ENCODE measurements around the gene PTPN7.

DNA sequence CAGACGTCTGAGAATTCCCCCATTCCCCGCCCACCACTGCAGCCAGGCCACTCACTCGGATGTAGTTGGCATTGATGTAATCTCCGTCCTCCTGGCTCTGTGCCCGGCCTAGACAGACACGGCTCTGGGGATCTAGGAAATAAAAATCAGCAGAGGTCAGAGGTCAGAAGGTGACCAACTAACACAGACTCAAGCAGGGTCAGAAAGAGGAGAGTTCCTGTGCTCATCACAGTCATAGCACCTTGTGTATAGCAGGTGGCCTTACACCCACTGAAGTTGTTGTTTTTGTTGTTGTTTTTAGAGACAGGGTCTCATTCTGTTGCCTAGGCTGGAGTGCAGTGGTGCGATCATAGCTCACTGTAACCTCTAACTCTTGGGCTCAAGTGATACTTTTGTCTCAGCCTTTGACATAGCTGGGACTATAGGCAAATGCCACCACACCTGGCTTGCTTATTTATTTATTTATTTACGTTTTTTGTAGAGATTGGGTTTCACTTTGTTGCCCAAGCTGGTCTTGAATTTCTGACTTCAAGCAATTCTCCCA is 4.9 kb downstream of the PTPN7 start:
- TF ChIP-seq RFX5 (IDR thresholded peaks at IDR 0.05; ENCODE audit: low read depth, low read length) = no peak
- TF ChIP-seq HDAC2 (IDR thresholded peaks at IDR 0.05) = no peak
- no peak for TF ChIP-seq TCF12 (IDR thresholded peaks at IDR 0.05; ENCODE audit: low read depth, low read length)
- TF ChIP-seq, protein P1, sequence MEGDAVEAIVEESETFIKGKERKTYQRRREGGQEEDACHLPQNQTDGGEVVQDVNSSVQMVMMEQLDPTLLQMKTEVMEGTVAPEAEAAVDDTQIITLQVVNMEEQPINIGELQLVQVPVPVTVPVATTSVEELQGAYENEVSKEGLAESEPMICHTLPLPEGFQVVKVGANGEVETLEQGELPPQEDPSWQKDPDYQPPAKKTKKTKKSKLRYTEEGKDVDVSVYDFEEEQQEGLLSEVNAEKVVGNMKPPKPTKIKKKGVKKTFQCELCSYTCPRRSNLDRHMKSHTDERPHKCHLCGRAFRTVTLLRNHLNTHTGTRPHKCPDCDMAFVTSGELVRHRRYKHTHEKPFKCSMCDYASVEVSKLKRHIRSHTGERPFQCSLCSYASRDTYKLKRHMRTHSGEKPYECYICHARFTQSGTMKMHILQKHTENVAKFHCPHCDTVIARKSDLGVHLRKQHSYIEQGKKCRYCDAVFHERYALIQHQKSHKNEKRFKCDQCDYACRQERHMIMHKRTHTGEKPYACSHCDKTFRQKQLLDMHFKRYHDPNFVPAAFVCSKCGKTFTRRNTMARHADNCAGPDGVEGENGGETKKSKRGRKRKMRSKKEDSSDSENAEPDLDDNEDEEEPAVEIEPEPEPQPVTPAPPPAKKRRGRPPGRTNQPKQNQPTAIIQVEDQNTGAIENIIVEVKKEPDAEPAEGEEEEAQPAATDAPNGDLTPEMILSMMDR (IDR thresholded peaks at IDR 0.05 in 2 of 3, conservative IDR thresholded peaks at IDR 0.05 in 1 of 3; ENCODE audit: control insufficient read depth in 2 of 3, extremely low read depth in 1 of 3, insufficient read depth in 1 of 3, low read depth in 3 of 3, low read length in 3 of 3) = no peak
- no peak for TF ChIP-seq DPF2 (IDR thresholded peaks at IDR 0.05)
- TF ChIP-seq MYB (IDR thresholded peaks at IDR 0.05; ENCODE audit: borderline replicate concordance, low read depth, low read length) = no peak
- TF ChIP-seq, protein P2, sequence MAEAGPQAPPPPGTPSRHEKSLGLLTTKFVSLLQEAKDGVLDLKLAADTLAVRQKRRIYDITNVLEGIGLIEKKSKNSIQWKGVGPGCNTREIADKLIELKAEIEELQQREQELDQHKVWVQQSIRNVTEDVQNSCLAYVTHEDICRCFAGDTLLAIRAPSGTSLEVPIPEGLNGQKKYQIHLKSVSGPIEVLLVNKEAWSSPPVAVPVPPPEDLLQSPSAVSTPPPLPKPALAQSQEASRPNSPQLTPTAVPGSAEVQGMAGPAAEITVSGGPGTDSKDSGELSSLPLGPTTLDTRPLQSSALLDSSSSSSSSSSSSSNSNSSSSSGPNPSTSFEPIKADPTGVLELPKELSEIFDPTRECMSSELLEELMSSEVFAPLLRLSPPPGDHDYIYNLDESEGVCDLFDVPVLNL (IDR thresholded peaks at IDR 0.05; ENCODE audit: low read depth, low read length) = no peak
- TF ChIP-seq YY1 (IDR thresholded peaks at IDR 0.05; ENCODE audit: low read depth, low read length) = no peak
- TF ChIP-seq ZZZ3 (IDR thresholded peaks at IDR 0.05; ENCODE audit: control insufficient read depth, insufficient read length, low read depth) = no peak
- TF ChIP-seq BMI1 (IDR thresholded peaks at IDR 0.05; ENCODE audit: borderline replicate concordance) = no peak
- TF ChIP-seq NFYB (IDR thresholded peaks at IDR 0.05; ENCODE audit: insufficient read depth, low read depth, low read length) = no peak
